Endothelial cell of umbilical vein (primary cell): ENCODE data around the gene EEIG1. TPM values are rescaled to one million over a fixed set of nuclear protein-coding genes. Genes with fewer than 3 reads are reported as not detected.

Experiments
- BruUV-seq: library from RNA; stranded (reverse); fragments of 400-500 nt; replicated peaks from 2 replicates; lab custom pipeline; 2021; lab: Mats Ljungman, UMichigan
- CTCF ChIA-PET: fragments of 300-600, 350-600 bp; sonication (Branson Sonifier 250); formaldehyde crosslinking; loops from one replicate; lab custom pipeline; 2021; ENCODE audit warnings: antibody characterized with exemption, inconsistent platforms; lab: Charles Lee
- POLR2A ChIA-PET: fragments of 300-600, 350-600 bp; sonication (Branson Sonifier 250); formaldehyde crosslinking; loops from one replicate; lab custom pipeline; 2021; ENCODE audit warnings: antibody characterized with exemption, inconsistent platforms; lab: Charles Lee
- DNase-seq: peaks from one replicate; pipeline ENCODE4 v3.0.0-alpha.2; 2011; ENCODE audit warnings: low read depth, low spot score
- FAIRE-seq: peaks from 2 replicates; lab custom pipeline; 2011; peaks lifted over from hg19 to GRCh38; lab: Jason Lieb, UNC
- H2AFZ ChIP-seq: 2 replicates; pipeline ENCODE4 v1.6.0; 2012; ENCODE audit warnings: low read depth, low read length, control low read depth, inconsistent platforms
- H3K27ac ChIP-seq: 2 replicates; pipeline ENCODE4 v1.5.1; 2011; ENCODE audit warnings: low read depth, mild to moderate bottlenecking, control low read depth, low read length, moderate library complexity; ENCODE audit not compliant: insufficient read depth
- H3K27me3 ChIP-seq, 2 experiments: 2 replicates each; pipeline versions ENCODE4 v1.6.0 to v1.6.1; 2011; ENCODE audit warnings: low read length in 2 of 2, mixed read lengths in 1 of 2; ENCODE audit not compliant: control insufficient read depth in 2 of 2, insufficient read depth in 2 of 2
- H3K36me3 ChIP-seq, 2 experiments: 2 replicates in 1 of 2; 3 replicates in 1 of 2; pipeline ENCODE4 v1.5.1; 2011; ENCODE audit warnings: low read length in 2 of 2, mild to moderate bottlenecking in 1 of 2, moderate library complexity in 1 of 2; ENCODE audit not compliant: control insufficient read depth in 2 of 2, insufficient read depth in 2 of 2; ENCODE audit errors: extremely low read depth in 1 of 2
- H3K4me1 ChIP-seq: 3 replicates; pipeline ENCODE4 v1.5.1; 2011; ENCODE audit warnings: mild to moderate bottlenecking, low read length; ENCODE audit not compliant: control insufficient read depth, insufficient read depth; ENCODE audit errors: extremely low read depth
- H3K4me2 ChIP-seq: 2 replicates; pipeline ENCODE4 v1.6.1; 2011; ENCODE audit warnings: low read length, control low read depth, mixed read lengths; ENCODE audit not compliant: insufficient read depth
- H3K4me3 ChIP-seq, 3 experiments: fragments of 200-600 bp in 1 of 3; sonication (generic), shearing (Covaris generic) in 1 of 3; replicated peaks in 1 of 3; 2 replicates each; pipeline ENCODE4 v1.5.1; 2011 to 2016; ENCODE audit warnings: control low read depth in 3 of 3, low read length in 3 of 3, mild to moderate bottlenecking in 2 of 3, inconsistent platforms in 1 of 3, low read depth in 1 of 3, moderate library complexity in 1 of 3; ENCODE audit not compliant: insufficient read depth in 1 of 3
- H3K79me2 ChIP-seq: 2 replicates; pipeline ENCODE4 v1.6.0; 2012; ENCODE audit warnings: low read length, inconsistent platforms; ENCODE audit not compliant: control insufficient read depth, insufficient read depth
- H3K9ac ChIP-seq: replicated peaks from 2 replicates; pipeline ENCODE3; 2011; ENCODE audit warnings: low read length, control low read depth; ENCODE audit not compliant: insufficient read depth; ENCODE audit errors: extremely low read depth
- H3K9me1 ChIP-seq: replicated peaks from 3 replicates; pipeline ENCODE4 v1.6.0; 2011; ENCODE audit warnings: mild to moderate bottlenecking, low read length; ENCODE audit not compliant: control insufficient read depth, insufficient read depth; ENCODE audit errors: extremely low read depth
- H3K9me3 ChIP-seq: replicated peaks from 2 replicates; pipeline ENCODE4 v1.5.1; 2012; ENCODE audit warnings: low read length, inconsistent platforms; ENCODE audit not compliant: control insufficient read depth, insufficient read depth
- H4K20me1 ChIP-seq: replicated peaks from 2 replicates; pipeline ENCODE3; 2011; ENCODE audit warnings: mild to moderate bottlenecking, low read length; ENCODE audit not compliant: control insufficient read depth, insufficient read depth; ENCODE audit errors: extremely low read depth
- EZH2 ChIP-seq: IDR thresholded peaks from 2 replicates; pipeline ENCODE4 v1.6.1; 2012; ENCODE audit warnings: borderline replicate concordance, low read depth, mild to moderate bottlenecking, moderate library complexity, low read length, inconsistent platforms; ENCODE audit not compliant: severe bottlenecking
- FOS ChIP-seq: IDR thresholded peaks from 2 replicates; pipeline ENCODE4 v1.6.1; 2011; ENCODE audit warnings: mild to moderate bottlenecking, low read length, moderate library complexity, borderline replicate concordance; ENCODE audit not compliant: insufficient read depth
- GATA2 ChIP-seq: IDR thresholded peaks from 2 replicates; pipeline ENCODE4 v1.7.0; 2011; ENCODE audit warnings: low read depth, mild to moderate bottlenecking, moderate library complexity, mixed read lengths, low read length; ENCODE audit not compliant: insufficient read length, insufficient read depth
- JUN ChIP-seq: IDR thresholded peaks from 2 replicates; pipeline ENCODE4 v1.6.1; 2011; ENCODE audit warnings: borderline replicate concordance, low read depth; ENCODE audit not compliant: insufficient read length, insufficient read depth
- MAX ChIP-seq: IDR thresholded peaks from 2 replicates; pipeline ENCODE4 v1.6.1; 2011; ENCODE audit not compliant: insufficient read depth, insufficient read length
- MYC ChIP-seq: IDR thresholded peaks from one replicate; pipeline ENCODE4 v1.6.1; 2011; ENCODE audit warnings: mild to moderate bottlenecking, low read depth, low read length
- POLR2A ChIP-seq: IDR thresholded peaks from 2 replicates; pipeline ENCODE4 v1.6.1; 2012; ENCODE audit warnings: low read depth, mild to moderate bottlenecking, control low read depth, low read length
- POLR2AphosphoS5 ChIP-seq: IDR thresholded peaks from 2 replicates; pipeline ENCODE4 v1.6.1; 2012; ENCODE audit warnings: low read depth, mild to moderate bottlenecking, control low read depth, low read length, moderate library complexity; ENCODE audit not compliant: insufficient read depth
- dilution Hi-C: fragments of 300-500 bp; cut with MboI; formaldehyde crosslinking; loops from one replicate; pipeline ENCODE4 v1.15.0; 2019; ENCODE audit warnings: low sequenced_read_pairs; ENCODE audit not compliant: extremely low pct_ligation_motif_present
- intact Hi-C: fragments of 100-400 bp; cut with micrococcal nuclease; formaldehyde crosslinking; loops from one replicate; pipeline ENCODE4 v1.10.0; 2022
- polyA plus RNA-seq, 4 experiments: library from polyadenylated mRNA; depleted of rRNA in 3 of 4; stranded (reverse) in 3 of 4; unstranded in 1 of 4; fragments of >200 nt; gene quantifications; 2 replicates each; pipeline versions ENCODE4 v1.2.1 to v1.2.3, GENCODE V29; 2011 to 2012; ENCODE audit warnings: missing spikeins in 1 of 4
- total RNA-seq: library from RNA; stranded (reverse); gene quantifications from 2 replicates; pipeline ENCODE4 v1.2.3, GENCODE V29; 2021
- TF ChIP-seq, protein P1 (sequence below), 2 donors: IDR thresholded peaks; 1 replicate in 1 of 2; 2 replicates in 1 of 2; pipeline ENCODE4 v1.5.1; 2011; ENCODE audit warnings: low read length in 2 of 2, mild to moderate bottlenecking in 2 of 2, moderate library complexity in 2 of 2, control low read depth in 1 of 2, inconsistent platforms in 1 of 2, low read depth in 1 of 2; ENCODE audit not compliant: insufficient read depth in 1 of 2; ENCODE audit errors: extremely low read depth in 1 of 2

The EEIG1 gene
- total and polyA plus RNA-seq, 2 donors (not counting 3 experiments of a cell fraction or from before 2014, with no cell fraction given): 8.4 to 19.0 TPM

DNA sequence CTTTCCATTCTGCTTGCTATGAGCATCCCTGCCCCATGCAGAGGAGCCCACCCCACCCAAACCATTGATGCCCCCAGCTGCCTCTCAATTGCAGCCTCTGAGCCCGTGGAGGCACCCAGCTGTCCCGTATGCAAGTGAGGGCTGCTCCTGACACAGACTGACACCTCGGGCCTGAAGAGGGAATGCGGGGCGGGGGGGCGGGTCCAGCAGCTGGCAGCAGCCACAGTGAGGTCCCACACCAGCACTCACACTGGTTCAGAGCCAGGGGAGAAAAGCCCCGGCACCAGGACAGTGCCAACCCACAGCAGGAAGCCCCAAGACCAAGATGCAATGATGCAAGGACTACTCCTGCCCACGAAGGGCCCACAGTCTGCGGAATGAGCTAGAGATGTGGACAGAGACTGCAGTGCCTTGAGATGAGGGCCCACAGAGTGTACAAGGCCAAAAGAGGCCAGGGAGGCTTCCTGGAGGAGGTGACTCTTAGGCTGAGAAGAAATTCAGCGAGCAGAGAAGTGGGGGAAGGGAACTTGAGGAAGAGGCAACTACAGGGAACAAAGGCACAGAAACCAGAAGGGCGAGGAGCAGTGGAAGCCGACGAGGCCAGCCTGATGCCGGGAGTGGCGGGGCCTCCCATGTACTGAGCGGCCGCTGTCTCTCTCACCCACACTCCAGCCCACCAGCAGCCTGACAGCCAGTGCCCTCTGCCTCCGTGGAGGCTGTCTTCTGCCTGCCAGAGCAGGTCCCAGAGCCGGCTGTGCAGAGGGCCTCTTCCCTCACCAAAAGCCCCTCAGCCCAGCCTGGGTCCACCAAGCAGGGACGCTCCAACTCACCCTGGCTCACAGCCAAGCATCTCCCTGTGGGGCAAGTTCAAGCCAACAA lies 9.2 kb downstream of the EEIG1 start:
- no peak overlapping the region for H3K27ac ChIP-seq
- no peak overlapping the region for H3K4me2 ChIP-seq
- no peak overlapping the region for H3K9ac ChIP-seq
- no peaks in the 10 kb centered on the region for H3K9me1 ChIP-seq
- no peak for TF ChIP-seq GATA2
- no peak for TF ChIP-seq POLR2AphosphoS5
- TF ChIP-seq POLR2A: no peak
- no peak for TF ChIP-seq JUN
- TF ChIP-seq, protein P1, sequence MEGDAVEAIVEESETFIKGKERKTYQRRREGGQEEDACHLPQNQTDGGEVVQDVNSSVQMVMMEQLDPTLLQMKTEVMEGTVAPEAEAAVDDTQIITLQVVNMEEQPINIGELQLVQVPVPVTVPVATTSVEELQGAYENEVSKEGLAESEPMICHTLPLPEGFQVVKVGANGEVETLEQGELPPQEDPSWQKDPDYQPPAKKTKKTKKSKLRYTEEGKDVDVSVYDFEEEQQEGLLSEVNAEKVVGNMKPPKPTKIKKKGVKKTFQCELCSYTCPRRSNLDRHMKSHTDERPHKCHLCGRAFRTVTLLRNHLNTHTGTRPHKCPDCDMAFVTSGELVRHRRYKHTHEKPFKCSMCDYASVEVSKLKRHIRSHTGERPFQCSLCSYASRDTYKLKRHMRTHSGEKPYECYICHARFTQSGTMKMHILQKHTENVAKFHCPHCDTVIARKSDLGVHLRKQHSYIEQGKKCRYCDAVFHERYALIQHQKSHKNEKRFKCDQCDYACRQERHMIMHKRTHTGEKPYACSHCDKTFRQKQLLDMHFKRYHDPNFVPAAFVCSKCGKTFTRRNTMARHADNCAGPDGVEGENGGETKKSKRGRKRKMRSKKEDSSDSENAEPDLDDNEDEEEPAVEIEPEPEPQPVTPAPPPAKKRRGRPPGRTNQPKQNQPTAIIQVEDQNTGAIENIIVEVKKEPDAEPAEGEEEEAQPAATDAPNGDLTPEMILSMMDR (IDR thresholded peaks at IDR 0.05; ENCODE audit: extremely low read depth in 1 of 2, insufficient read depth in 1 of 2, low read depth in 1 of 2, low read length in 2 of 2): no peak
- no peak for TF ChIP-seq EZH2
- no peak for TF ChIP-seq FOS
- TF ChIP-seq MAX: no peak
- TF ChIP-seq MYC: no peak
- no peak overlapping the region for H3K4me3 ChIP-seq
- dilution Hi-C loops (no loop called here), intact Hi-C loops (no loop called here)
- POLR2A ChIA-PET: no interaction called here
- peaks cover 6% of the 10 kb centered on the region for H3K79me2 ChIP-seq
- peaks cover 6% of the 10 kb centered on the region for H3K4me1 ChIP-seq
- no peak overlapping the region for H2AFZ ChIP-seq
- no peaks in the 10 kb centered on the region for H3K27me3 ChIP-seq
- no peaks in the 10 kb centered on the region for H3K9me3 ChIP-seq
- DNase-seq: no peak
- FAIRE-seq: no peak
- no peaks in the 10 kb centered on the region for H4K20me1 ChIP-seq
- BruUV-seq: no TSS peak
- CTCF ChIA-PET: interaction anchor here (1.2 kb wide), 1 partner anchor 146 kb away, joined by 4 read pairs; no protein-coding TSS in a partner anchor
- H3K36me3 ChIP-seq: no peaks in the 10 kb centered on the region
